Breast epithelium (tissue), 4 donors: ENCODE results near the gene ESRRG. TPM values are rescaled to one million over a fixed set of nuclear protein-coding genes. Genes with fewer than 3 reads are reported as not detected.

Experiments
- DNase-seq, 2 donors: peaks; one replicate each; pipeline ENCODE4 v3.0.0-alpha.2; 2019; ENCODE audit warnings: low spot score in 2 of 2
- H3K27ac ChIP-seq, 2 donors: fragments of 200-600 bp; sonication (generic) in 1 of 2; one replicate each; pipeline ENCODE4 v1.5.1; 2016 to 2019; ENCODE audit warnings: mild to moderate bottlenecking in 1 of 2
- H3K27me3 ChIP-seq, 2 donors: fragments of 200-600 bp; sonication (generic) in 1 of 2; one replicate each; pipeline versions ENCODE4 v1.5.1 to v1.6.0; 2017 to 2019; ENCODE audit warnings: control low read depth in 1 of 2, mild to moderate bottlenecking in 1 of 2
- H3K36me3 ChIP-seq: fragments of 200-600 bp; one replicate; pipeline ENCODE4 v1.5.1; 2019
- H3K4me1 ChIP-seq, 2 donors: fragments of 200-600 bp; sonication (generic); one replicate each; pipeline ENCODE4 v1.5.1; 2016 to 2019; ENCODE audit warnings: control low read depth in 1 of 2
- H3K4me3 ChIP-seq, 3 donors: fragments of 200-600 bp; sonication (generic); 1 replicate in 2 of 3; 2 replicates in 1 of 3; pipeline ENCODE4 v1.5.1; 2016 to 2019; ENCODE audit warnings: mild to moderate bottlenecking in 3 of 3, moderate library complexity in 2 of 3
- H3K9me3 ChIP-seq, 2 donors: fragments of 200-600 bp; sonication (generic) in 1 of 2; one replicate each; pipeline ENCODE4 v1.5.1; 2016 to 2019; ENCODE audit warnings: control low read depth in 1 of 2
- POLR2A ChIP-seq: fragments of 450-650 bp; IDR thresholded peaks from one replicate; pipeline ENCODE4 v1.6.1; 2016; ENCODE audit warnings: antibody characterized with exemption, mild to moderate bottlenecking, moderate library complexity
- POLR2AphosphoS5 ChIP-seq, 3 donors: sonication (generic); formaldehyde crosslinking; IDR thresholded peaks; one replicate each; pipeline ENCODE4 v1.6.1; 2017; ENCODE audit warnings: antibody characterized with exemption in 3 of 3
- intact Hi-C: fragments of 100-400 bp; cut with DNase I; formaldehyde crosslinking; loops from one replicate; pipeline ENCODE4 v1.15.1; 2023; ENCODE audit warnings: low total_unique reads
- total RNA-seq, 3 donors: library from RNA; depleted of rRNA; stranded (reverse); fragments of >200 nt; gene quantifications; one replicate each; pipeline ENCODE4 v1.1.0, GENCODE V29; 2016
- TF ChIP-seq, protein P1 (sequence below), 3 donors: fragments of 450-650 bp; IDR thresholded peaks; one replicate each; pipeline ENCODE4 v1.5.1; 2016 to 2017; ENCODE audit warnings: antibody characterized with exemption in 3 of 3, mild to moderate bottlenecking in 3 of 3, moderate library complexity in 3 of 3

Gene ESRRG
- total RNA-seq, 3 donors from 2014 or later = 0.16 to 9.1 (median 5.6) TPM

DNA sequence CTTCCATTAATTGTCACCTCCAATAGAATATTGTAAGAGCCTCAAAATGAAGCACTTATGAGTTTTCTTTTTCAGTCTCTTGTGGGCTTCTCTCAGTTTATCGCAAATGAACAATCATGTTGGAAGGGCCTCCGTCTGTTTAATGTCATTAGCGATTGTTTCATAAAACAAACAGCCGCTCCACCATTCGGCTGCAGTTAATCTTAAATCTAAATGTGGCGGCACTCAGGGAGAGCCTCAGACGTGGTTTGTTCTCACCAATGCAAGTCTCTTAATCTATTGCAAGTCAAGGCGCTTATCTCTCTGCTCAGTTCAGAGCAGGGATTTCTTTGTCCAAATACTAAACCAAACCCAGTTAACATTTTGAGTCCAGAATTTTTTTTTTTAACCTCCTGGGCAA is 34.9 kb upstream of the ESRRG start:
- no peaks in the 10 kb centered on the region for H3K9me3 ChIP-seq
- no peak overlapping the region for H3K27ac ChIP-seq
- intact Hi-C loops = no loop called here
- H3K4me3 ChIP-seq = no peak overlapping the region
- TF ChIP-seq, protein P1, sequence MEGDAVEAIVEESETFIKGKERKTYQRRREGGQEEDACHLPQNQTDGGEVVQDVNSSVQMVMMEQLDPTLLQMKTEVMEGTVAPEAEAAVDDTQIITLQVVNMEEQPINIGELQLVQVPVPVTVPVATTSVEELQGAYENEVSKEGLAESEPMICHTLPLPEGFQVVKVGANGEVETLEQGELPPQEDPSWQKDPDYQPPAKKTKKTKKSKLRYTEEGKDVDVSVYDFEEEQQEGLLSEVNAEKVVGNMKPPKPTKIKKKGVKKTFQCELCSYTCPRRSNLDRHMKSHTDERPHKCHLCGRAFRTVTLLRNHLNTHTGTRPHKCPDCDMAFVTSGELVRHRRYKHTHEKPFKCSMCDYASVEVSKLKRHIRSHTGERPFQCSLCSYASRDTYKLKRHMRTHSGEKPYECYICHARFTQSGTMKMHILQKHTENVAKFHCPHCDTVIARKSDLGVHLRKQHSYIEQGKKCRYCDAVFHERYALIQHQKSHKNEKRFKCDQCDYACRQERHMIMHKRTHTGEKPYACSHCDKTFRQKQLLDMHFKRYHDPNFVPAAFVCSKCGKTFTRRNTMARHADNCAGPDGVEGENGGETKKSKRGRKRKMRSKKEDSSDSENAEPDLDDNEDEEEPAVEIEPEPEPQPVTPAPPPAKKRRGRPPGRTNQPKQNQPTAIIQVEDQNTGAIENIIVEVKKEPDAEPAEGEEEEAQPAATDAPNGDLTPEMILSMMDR (IDR thresholded peaks at IDR 0.05) = no peak
- TF ChIP-seq POLR2A (no peak), POLR2AphosphoS5 (IDR thresholded peaks at IDR 0.05) (no peak)
- H3K27me3 ChIP-seq = no peaks in the 10 kb centered on the region
- no peak for DNase-seq
- H3K4me1 ChIP-seq = no peaks in the 10 kb centered on the region
- no peaks in the 10 kb centered on the region for H3K36me3 ChIP-seq

DNA sequence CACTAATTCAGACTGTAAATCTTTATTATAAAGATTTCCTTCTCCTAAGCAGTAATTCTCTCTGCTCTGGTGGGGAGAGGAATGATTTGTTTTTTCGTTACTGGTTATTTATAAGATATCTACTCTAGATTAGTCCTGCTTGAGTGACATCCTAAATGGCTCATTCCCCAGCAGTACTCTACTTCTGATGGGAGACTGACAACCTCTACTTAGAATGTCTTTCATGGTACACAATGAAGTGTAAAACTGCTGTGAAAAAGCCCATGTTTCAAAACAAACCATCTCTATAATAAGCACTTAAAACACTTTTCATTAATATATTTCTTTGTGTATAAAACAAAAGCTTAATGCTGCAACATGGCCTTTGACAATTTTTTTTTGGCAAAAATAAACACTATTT is 33.9 kb upstream of the ESRRG start:
- Histone ChIP-seq H3K9me3 (no peaks in the 10 kb centered on the region), H3K27ac (no peak overlapping the region), H3K4me1 (no peaks in the 10 kb centered on the region), H3K4me3 (no peak overlapping the region), H3K36me3 (no peaks in the 10 kb centered on the region), H3K27me3 (no peaks in the 10 kb centered on the region)
- intact Hi-C loops = no loop called here
- DNase-seq = no peak
- no peak for TF ChIP-seq POLR2A
- TF ChIP-seq, protein P1 (IDR thresholded peaks at IDR 0.05) = no peak
- TF ChIP-seq POLR2AphosphoS5 (IDR thresholded peaks at IDR 0.05) = no peak

DNA sequence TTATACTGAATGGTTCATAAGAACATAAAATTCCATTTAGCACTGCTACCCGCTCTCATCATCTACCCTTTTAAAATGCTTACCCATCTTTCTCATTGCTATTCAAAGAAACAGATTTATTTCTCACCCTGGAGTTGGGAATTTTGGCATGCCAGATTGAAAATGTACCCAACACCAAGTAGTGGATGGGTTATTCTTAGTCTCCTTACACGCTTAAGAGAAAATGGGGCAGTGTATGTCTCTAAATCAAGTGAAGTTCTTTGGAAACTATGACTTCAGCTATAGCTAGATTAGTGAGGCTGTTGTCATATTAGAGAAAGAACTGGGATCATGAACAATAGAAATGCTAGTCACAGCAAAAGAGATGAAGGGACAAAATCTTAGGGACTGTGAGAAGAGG is 27.7 kb upstream of the ESRRG start:
- Histone ChIP-seq H3K36me3 (no peaks in the 10 kb centered on the region), H3K27ac (no peak overlapping the region)
- intact Hi-C loops = no loop called here

DNA sequence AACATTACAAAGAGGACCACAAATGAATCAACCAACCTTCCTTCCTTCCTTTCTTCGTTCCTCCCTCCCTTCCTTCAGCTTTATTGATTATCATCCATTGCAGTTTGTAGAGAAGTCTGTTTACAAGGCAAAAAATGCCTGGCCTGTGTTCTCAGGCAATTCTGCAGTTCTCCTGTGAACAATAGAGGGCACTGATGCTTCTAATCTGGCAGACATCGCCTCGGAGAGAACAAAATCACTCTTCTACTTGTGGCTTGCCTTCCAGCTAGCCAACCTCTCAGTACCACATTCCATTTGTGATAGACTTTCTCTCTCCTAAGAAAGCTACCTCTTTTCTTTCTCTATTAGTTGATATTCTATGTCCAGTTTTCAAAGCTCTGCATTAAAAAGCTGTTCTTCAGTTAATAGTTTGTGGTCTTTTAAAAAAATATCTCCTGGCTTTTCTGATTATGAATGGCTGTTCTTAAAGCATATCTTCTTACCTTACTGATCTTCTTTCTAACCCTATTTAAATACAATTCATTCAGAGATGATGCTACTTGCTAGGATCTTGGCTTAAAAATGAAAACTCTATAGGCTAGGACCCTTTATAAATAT is 26.9 kb upstream of the ESRRG start:
- Histone ChIP-seq H3K9me3 (no peaks in the 10 kb centered on the region), H3K4me1 (no peaks in the 10 kb centered on the region), H3K27me3 (no peaks in the 10 kb centered on the region), H3K27ac (no peak overlapping the region), H3K36me3 (no peaks in the 10 kb centered on the region), H3K4me3 (no peak overlapping the region)
- DNase-seq = peak in 1 of 2 donors; percentile 44
- intact Hi-C loops = no loop called here
- no peak for TF ChIP-seq POLR2A
- TF ChIP-seq, protein P1 (IDR thresholded peaks at IDR 0.05) = peak in 2 of 3 donors; percentile 45 to 63

More for the DNA sequence above, 27.7 kb upstream of the ESRRG start:
- H3K4me1 ChIP-seq = no peaks in the 10 kb centered on the region
- H3K4me3 ChIP-seq = no peak overlapping the region
- TF ChIP-seq, protein P1 (IDR thresholded peaks at IDR 0.05) = no peak
- TF ChIP-seq POLR2AphosphoS5 (IDR thresholded peaks at IDR 0.05) (no peak), POLR2A (no peak)
- H3K9me3 ChIP-seq = no peaks in the 10 kb centered on the region
- DNase-seq = no peak
- H3K27me3 ChIP-seq = no peaks in the 10 kb centered on the region

DNA sequence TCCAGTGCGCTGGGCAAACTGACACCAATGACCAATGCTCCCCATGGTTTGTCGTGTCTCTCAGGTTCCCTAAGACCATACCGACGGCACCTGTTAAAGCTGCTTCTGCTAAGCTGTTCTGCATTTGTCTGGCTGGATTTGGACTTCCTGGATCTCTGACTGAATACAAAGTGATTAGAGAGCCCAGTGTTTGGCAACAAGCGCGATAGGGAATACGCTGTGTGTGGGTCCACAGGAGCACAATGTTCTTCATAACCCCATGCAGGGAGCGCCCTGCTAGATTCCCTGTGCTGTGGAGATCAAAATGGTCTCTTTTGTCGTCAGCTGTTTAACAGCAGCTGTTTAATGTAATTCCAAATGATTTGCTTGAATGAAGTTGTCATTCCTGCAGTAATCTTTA is 26.0 kb upstream of the ESRRG start:
- TF ChIP-seq, protein P1 (IDR thresholded peaks at IDR 0.05) = no peak
- TF ChIP-seq POLR2AphosphoS5 (IDR thresholded peaks at IDR 0.05) = no peak
- TF ChIP-seq POLR2A = no peak
- no peaks in the 10 kb centered on the region for H3K27me3 ChIP-seq
- DNase-seq = no peak
- H3K4me1 ChIP-seq = no peaks in the 10 kb centered on the region
- no peaks in the 10 kb centered on the region for H3K36me3 ChIP-seq
- H3K4me3 ChIP-seq = no peak overlapping the region
- H3K9me3 ChIP-seq = no peaks in the 10 kb centered on the region
- intact Hi-C loops = no loop called here
- no peak overlapping the region for H3K27ac ChIP-seq
